Endothelial cell of umbilical vein (primary cell): ENCODE results near the gene VEZT. TPM values are rescaled to one million over a fixed set of nuclear protein-coding genes. Genes with fewer than 3 reads are reported as not detected.

Experiments used
- BruUV-seq: library from RNA; stranded (reverse); fragments of 400-500 nt; replicated peaks from 2 replicates; lab custom pipeline; 2021; lab: Mats Ljungman, UMichigan
- CTCF ChIA-PET: fragments of 300-600, 350-600 bp; sonication (Branson Sonifier 250); formaldehyde crosslinking; loops from one replicate; lab custom pipeline; 2021; ENCODE audit warnings: antibody characterized with exemption, inconsistent platforms; lab: Charles Lee
- POLR2A ChIA-PET: fragments of 300-600, 350-600 bp; sonication (Branson Sonifier 250); formaldehyde crosslinking; loops from one replicate; lab custom pipeline; 2021; ENCODE audit warnings: antibody characterized with exemption, inconsistent platforms; lab: Charles Lee
- DNase-seq: peaks from one replicate; pipeline ENCODE4 v3.0.0-alpha.2; 2011; ENCODE audit warnings: low read depth, low spot score
- FAIRE-seq: peaks from 2 replicates; lab custom pipeline; 2011; peaks lifted over from hg19 to GRCh38; lab: Jason Lieb, UNC
- H2AFZ ChIP-seq: 2 replicates; pipeline ENCODE4 v1.6.0; 2012; ENCODE audit warnings: low read depth, low read length, control low read depth, inconsistent platforms
- H3K27ac ChIP-seq: 2 replicates; pipeline ENCODE4 v1.5.1; 2011; ENCODE audit warnings: low read depth, mild to moderate bottlenecking, control low read depth, low read length, moderate library complexity; ENCODE audit not compliant: insufficient read depth
- H3K27me3 ChIP-seq, 2 experiments: 2 replicates each; pipeline versions ENCODE4 v1.6.0 to v1.6.1; 2011; ENCODE audit warnings: low read length in 2 of 2, mixed read lengths in 1 of 2; ENCODE audit not compliant: control insufficient read depth in 2 of 2, insufficient read depth in 2 of 2
- H3K36me3 ChIP-seq, 2 experiments: 2 replicates in 1 of 2; 3 replicates in 1 of 2; pipeline ENCODE4 v1.5.1; 2011; ENCODE audit warnings: low read length in 2 of 2, mild to moderate bottlenecking in 1 of 2, moderate library complexity in 1 of 2; ENCODE audit not compliant: control insufficient read depth in 2 of 2, insufficient read depth in 2 of 2; ENCODE audit errors: extremely low read depth in 1 of 2
- H3K4me1 ChIP-seq: 3 replicates; pipeline ENCODE4 v1.5.1; 2011; ENCODE audit warnings: mild to moderate bottlenecking, low read length; ENCODE audit not compliant: control insufficient read depth, insufficient read depth; ENCODE audit errors: extremely low read depth
- H3K4me2 ChIP-seq: 2 replicates; pipeline ENCODE4 v1.6.1; 2011; ENCODE audit warnings: low read length, control low read depth, mixed read lengths; ENCODE audit not compliant: insufficient read depth
- H3K4me3 ChIP-seq, 3 experiments: fragments of 200-600 bp in 1 of 3; sonication (generic), shearing (Covaris generic) in 1 of 3; replicated peaks in 1 of 3; 2 replicates each; pipeline ENCODE4 v1.5.1; 2011 to 2016; ENCODE audit warnings: control low read depth in 3 of 3, low read length in 3 of 3, mild to moderate bottlenecking in 2 of 3, inconsistent platforms in 1 of 3, low read depth in 1 of 3, moderate library complexity in 1 of 3; ENCODE audit not compliant: insufficient read depth in 1 of 3
- H3K79me2 ChIP-seq: 2 replicates; pipeline ENCODE4 v1.6.0; 2012; ENCODE audit warnings: low read length, inconsistent platforms; ENCODE audit not compliant: control insufficient read depth, insufficient read depth
- H3K9ac ChIP-seq: replicated peaks from 2 replicates; pipeline ENCODE3; 2011; ENCODE audit warnings: low read length, control low read depth; ENCODE audit not compliant: insufficient read depth; ENCODE audit errors: extremely low read depth
- H3K9me1 ChIP-seq: replicated peaks from 3 replicates; pipeline ENCODE4 v1.6.0; 2011; ENCODE audit warnings: mild to moderate bottlenecking, low read length; ENCODE audit not compliant: control insufficient read depth, insufficient read depth; ENCODE audit errors: extremely low read depth
- H3K9me3 ChIP-seq: replicated peaks from 2 replicates; pipeline ENCODE4 v1.5.1; 2012; ENCODE audit warnings: low read length, inconsistent platforms; ENCODE audit not compliant: control insufficient read depth, insufficient read depth
- H4K20me1 ChIP-seq: replicated peaks from 2 replicates; pipeline ENCODE3; 2011; ENCODE audit warnings: mild to moderate bottlenecking, low read length; ENCODE audit not compliant: control insufficient read depth, insufficient read depth; ENCODE audit errors: extremely low read depth
- CTCF ChIP-seq, 2 donors: IDR thresholded peaks; 1 replicate in 1 of 2; 2 replicates in 1 of 2; pipeline ENCODE4 v1.5.1; 2011; ENCODE audit warnings: low read length in 2 of 2, mild to moderate bottlenecking in 2 of 2, moderate library complexity in 2 of 2, control low read depth in 1 of 2, inconsistent platforms in 1 of 2, low read depth in 1 of 2; ENCODE audit not compliant: insufficient read depth in 1 of 2; ENCODE audit errors: extremely low read depth in 1 of 2
- FOS ChIP-seq: IDR thresholded peaks from 2 replicates; pipeline ENCODE4 v1.6.1; 2011; ENCODE audit warnings: mild to moderate bottlenecking, low read length, moderate library complexity, borderline replicate concordance; ENCODE audit not compliant: insufficient read depth
- GATA2 ChIP-seq: IDR thresholded peaks from 2 replicates; pipeline ENCODE4 v1.7.0; 2011; ENCODE audit warnings: low read depth, mild to moderate bottlenecking, moderate library complexity, mixed read lengths, low read length; ENCODE audit not compliant: insufficient read length, insufficient read depth
- JUN ChIP-seq: IDR thresholded peaks from 2 replicates; pipeline ENCODE4 v1.6.1; 2011; ENCODE audit warnings: borderline replicate concordance, low read depth; ENCODE audit not compliant: insufficient read length, insufficient read depth
- MAX ChIP-seq: IDR thresholded peaks from 2 replicates; pipeline ENCODE4 v1.6.1; 2011; ENCODE audit not compliant: insufficient read depth, insufficient read length
- MYC ChIP-seq: IDR thresholded peaks from one replicate; pipeline ENCODE4 v1.6.1; 2011; ENCODE audit warnings: mild to moderate bottlenecking, low read depth, low read length
- POLR2A ChIP-seq: IDR thresholded peaks from 2 replicates; pipeline ENCODE4 v1.6.1; 2012; ENCODE audit warnings: low read depth, mild to moderate bottlenecking, control low read depth, low read length
- POLR2AphosphoS5 ChIP-seq: IDR thresholded peaks from 2 replicates; pipeline ENCODE4 v1.6.1; 2012; ENCODE audit warnings: low read depth, mild to moderate bottlenecking, control low read depth, low read length, moderate library complexity; ENCODE audit not compliant: insufficient read depth
- dilution Hi-C: fragments of 300-500 bp; cut with MboI; formaldehyde crosslinking; loops from one replicate; pipeline ENCODE4 v1.15.0; 2019; ENCODE audit warnings: low sequenced_read_pairs; ENCODE audit not compliant: extremely low pct_ligation_motif_present
- intact Hi-C: fragments of 100-400 bp; cut with micrococcal nuclease; formaldehyde crosslinking; loops from one replicate; pipeline ENCODE4 v1.10.0; 2022
- polyA plus RNA-seq, 4 experiments: library from polyadenylated mRNA; depleted of rRNA in 3 of 4; stranded (reverse) in 3 of 4; unstranded in 1 of 4; fragments of >200 nt; gene quantifications; 2 replicates each; pipeline versions ENCODE4 v1.2.1 to v1.2.3, GENCODE V29; 2011 to 2012; ENCODE audit warnings: missing spikeins in 1 of 4
- total RNA-seq: library from RNA; stranded (reverse); gene quantifications from 2 replicates; pipeline ENCODE4 v1.2.3, GENCODE V29; 2021

The VEZT gene
- total and polyA plus RNA-seq, 2 donors (not counting 3 experiments of a cell fraction or from before 2014, with no cell fraction given) = 57.8 to 91.3 TPM

GRCh38 chr12:95168746-95169145 is 48.9 kb upstream of the VEZT start:
- FAIRE-seq = no peak
- Histone ChIP-seq H3K36me3 (no peaks in the 10 kb centered on the region), H3K27ac (peak overlapping the region; percentile 90), H3K27me3 (no peaks in the 10 kb centered on the region), H3K4me1 (peaks cover 45% of the 10 kb centered on the region), H3K9me3 (no peaks in the 10 kb centered on the region), H3K4me3 (peak overlapping the region in 1 of 3 experiments; percentile 21), H4K20me1 (no peaks in the 10 kb centered on the region), H2AFZ (no peak overlapping the region), H3K9me1 (no peaks in the 10 kb centered on the region), H3K9ac (peak overlapping the region; percentile 35), H3K4me2 (peak overlapping the region; percentile 78), H3K79me2 (no peaks in the 10 kb centered on the region)
- ChIA-PET CTCF (interaction anchor here (0.8 to 1.4 kb wide), 4 partner anchors 8 to 48 kb away, joined by 3 to 4 read pairs (median 3); partner anchors contain the start of genes FGD6 and VEZT), POLR2A (no interaction called here)
- no peak for TF ChIP-seq MYC
- TF ChIP-seq JUN = no peak
- no peak for TF ChIP-seq GATA2
- no peak for TF ChIP-seq POLR2A
- no peak for TF ChIP-seq POLR2AphosphoS5
- TF ChIP-seq CTCF (IDR thresholded peaks at IDR 0.05; ENCODE audit: extremely low read depth in 1 of 2, insufficient read depth in 1 of 2, low read depth in 1 of 2, low read length in 2 of 2) = no peak
- TF ChIP-seq FOS = no peak
- TF ChIP-seq MAX = no peak
- no TSS peak for BruUV-seq
- dilution Hi-C loops (no loop called here), intact Hi-C loops (loop anchor here (1.0 kb wide), 4 partner anchors 36 to 95 kb away; partner anchors contain the start of genes FGD6 and VEZT)
- peak; percentile 55 for DNase-seq
